Choroid plexus epithelial cell (primary cell): Measurements from ENCODE around the gene PAK3.
A peak's percentile ranks its signal among the peaks of the same experiment; 100 is the strongest.

ENCODE experiments used
- DNase-seq: peaks from one replicate; pipeline ENCODE4 v3.0.0-alpha.2; 2010; ENCODE audit warnings: low read depth
- H3K4me3 ChIP-seq: 2 replicates; pipeline ENCODE4 v1.5.1; 2011; ENCODE audit warnings: low read depth, mild to moderate bottlenecking, control low read depth, low read length, moderate library complexity
- TF ChIP-seq, protein P1 (sequence below): conservative IDR thresholded peaks from 2 replicates; pipeline ENCODE4 v1.5.1; 2011; ENCODE audit warnings: low read depth, mild to moderate bottlenecking, control low read depth, inconsistent platforms, low read length, moderate library complexity

Gene PAK3

DNA sequence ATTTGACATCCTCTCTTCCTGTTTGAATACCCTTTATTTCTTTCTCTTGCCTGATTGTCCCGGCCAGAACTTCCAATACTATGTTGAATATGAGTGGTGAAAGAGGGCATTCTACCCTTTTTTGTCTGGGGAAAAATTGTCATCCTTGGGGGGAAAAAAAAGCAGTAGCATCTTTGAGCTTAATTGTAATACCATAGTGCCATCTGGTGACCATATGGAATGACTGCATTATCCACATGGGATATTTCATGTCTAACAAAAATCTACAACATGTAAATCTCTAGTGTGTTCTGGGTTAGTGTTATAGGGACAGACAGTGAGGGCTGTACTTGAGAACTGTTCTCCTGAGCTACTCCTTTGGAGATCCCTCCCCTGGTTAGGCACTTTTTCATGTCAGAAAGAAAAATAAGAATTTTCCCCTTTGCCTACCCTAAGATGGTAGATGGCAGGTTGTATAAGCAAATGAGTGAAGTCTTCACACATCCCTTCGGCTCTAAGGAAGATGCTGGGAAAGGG is 148.3 kb downstream of the PAK3 start:
- TF ChIP-seq, protein P1, sequence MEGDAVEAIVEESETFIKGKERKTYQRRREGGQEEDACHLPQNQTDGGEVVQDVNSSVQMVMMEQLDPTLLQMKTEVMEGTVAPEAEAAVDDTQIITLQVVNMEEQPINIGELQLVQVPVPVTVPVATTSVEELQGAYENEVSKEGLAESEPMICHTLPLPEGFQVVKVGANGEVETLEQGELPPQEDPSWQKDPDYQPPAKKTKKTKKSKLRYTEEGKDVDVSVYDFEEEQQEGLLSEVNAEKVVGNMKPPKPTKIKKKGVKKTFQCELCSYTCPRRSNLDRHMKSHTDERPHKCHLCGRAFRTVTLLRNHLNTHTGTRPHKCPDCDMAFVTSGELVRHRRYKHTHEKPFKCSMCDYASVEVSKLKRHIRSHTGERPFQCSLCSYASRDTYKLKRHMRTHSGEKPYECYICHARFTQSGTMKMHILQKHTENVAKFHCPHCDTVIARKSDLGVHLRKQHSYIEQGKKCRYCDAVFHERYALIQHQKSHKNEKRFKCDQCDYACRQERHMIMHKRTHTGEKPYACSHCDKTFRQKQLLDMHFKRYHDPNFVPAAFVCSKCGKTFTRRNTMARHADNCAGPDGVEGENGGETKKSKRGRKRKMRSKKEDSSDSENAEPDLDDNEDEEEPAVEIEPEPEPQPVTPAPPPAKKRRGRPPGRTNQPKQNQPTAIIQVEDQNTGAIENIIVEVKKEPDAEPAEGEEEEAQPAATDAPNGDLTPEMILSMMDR: peak; percentile 34
- DNase-seq: peak; percentile 14
- no peak overlapping the region for H3K4me3 ChIP-seq

DNA sequence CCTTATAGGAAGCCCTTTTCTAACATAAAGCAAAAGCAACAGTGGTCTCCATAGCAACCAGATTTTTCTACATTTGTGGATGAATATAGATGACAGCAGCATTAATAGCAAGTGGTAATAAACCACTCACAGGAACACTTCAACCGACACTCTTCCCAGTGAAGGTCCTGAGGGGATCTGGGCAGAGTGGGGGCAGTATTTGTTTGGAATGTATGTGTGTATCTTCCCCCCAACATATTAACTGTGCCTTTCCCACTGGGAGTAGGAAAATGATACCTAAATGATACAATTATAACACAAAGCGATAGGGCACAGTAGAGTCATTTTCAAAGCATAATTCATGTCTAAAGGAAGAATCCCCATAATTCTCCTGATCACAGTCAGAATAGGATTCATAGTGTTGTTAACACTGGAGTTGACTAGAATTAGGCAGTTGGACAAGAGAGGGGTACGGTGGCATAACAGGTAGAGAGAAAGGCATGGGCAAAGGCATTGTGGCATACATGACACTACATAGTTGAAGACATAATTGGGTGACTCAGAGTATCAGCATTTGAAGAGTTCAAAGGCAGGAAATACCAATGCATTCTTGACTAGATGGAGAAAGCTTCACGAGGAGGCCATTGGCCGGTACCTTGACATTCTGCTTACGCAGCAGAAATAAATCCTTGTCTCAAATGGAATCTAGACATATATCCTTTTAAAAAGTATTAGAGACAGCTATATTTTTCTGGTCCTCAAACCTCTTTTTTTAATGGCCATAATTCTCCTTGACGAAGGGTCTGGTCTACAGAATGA is 159.1 kb downstream of the PAK3 start:
- H3K4me3 ChIP-seq: no peak overlapping the region
- DNase-seq: peak; percentile 0
- TF ChIP-seq, protein P1: no peak

DNA sequence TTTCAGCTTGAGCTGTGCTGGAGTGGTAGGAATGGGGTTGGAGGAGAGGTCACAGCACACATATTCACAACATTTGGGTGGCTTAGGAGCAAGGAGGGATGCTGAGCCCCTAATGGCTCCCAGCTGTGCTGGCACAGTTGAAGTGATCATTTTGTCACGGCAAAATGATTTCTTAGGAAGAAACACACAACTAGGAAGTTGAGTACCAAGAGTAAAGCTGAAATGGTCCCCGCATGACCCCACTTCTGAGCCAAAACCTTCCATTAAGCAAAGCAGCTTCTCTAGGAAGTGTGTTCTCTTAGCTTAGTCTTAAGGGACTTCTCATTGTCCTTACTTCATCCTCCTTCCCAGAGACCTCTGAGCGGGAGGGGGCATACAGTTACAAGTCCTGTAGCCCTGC is 161.7 kb downstream of the PAK3 start:
- DNase-seq: no peak
- no peak overlapping the region for H3K4me3 ChIP-seq
- TF ChIP-seq, protein P1: no peak

DNA sequence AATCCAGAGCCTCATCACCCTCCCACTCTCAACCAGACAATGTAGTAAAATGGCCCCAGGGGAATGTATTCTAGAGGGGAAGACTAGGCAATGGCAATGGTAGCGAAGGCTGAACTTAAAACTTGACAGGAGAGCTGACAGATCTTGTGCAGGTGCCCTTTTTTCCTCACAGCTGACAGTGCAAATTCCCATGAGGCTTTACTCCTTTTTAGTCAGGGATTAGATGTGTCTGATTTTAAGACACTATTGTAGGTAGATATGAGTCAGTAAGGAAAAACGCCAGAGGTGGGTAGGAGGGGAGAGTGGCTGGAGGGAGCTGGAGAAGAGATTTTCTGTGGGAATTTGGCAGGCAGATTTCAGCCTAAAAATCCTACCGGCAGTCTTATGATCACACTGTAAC is 163.6 kb downstream of the PAK3 start:
- TF ChIP-seq, protein P1: no peak
- H3K4me3 ChIP-seq: no peak overlapping the region
- DNase-seq: no peak

DNA sequence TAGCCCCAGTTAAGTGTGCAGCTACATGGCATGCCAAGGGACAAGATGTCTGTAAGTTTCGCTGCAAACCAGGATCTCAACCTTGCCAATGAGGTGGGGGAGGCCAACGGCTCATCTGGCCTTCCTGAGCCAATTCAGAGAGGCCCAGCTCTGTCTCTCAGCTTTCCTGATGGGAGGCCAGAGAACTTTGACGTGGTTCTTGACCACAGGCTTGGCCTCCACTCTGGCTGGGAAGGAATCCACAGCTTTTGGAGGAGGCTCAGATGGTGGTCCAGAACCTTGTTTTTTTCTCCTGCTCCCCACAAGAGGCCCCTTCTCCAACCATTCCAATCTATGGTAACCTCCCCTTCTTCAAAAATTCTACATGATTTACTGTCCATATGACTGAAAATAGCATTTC is 164.5 kb downstream of the PAK3 start:
- DNase-seq: no peak
- H3K4me3 ChIP-seq: no peak overlapping the region
- TF ChIP-seq, protein P1: no peak

DNA sequence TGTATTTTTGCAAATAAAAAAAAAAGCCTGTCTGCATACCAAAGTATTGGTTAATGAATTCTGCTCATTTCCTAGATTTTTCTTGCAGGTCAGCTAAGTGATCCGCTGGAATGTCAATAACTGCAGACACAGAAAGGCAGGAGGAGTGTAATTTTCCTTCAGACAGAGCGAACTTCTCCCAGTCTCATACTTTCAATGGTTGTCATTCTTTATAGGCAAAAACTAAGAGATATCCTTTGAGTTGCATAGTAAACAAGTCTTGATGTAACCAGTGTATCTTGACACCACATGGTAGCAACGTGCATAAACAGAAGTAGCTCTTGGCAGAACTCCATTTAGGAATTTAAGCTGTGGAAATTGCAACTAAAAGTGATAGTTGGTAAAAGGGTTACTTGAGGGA is 166.1 kb downstream of the PAK3 start:
- H3K4me3 ChIP-seq: no peak overlapping the region
- peak; percentile 0 for DNase-seq
- TF ChIP-seq, protein P1: no peak

DNA sequence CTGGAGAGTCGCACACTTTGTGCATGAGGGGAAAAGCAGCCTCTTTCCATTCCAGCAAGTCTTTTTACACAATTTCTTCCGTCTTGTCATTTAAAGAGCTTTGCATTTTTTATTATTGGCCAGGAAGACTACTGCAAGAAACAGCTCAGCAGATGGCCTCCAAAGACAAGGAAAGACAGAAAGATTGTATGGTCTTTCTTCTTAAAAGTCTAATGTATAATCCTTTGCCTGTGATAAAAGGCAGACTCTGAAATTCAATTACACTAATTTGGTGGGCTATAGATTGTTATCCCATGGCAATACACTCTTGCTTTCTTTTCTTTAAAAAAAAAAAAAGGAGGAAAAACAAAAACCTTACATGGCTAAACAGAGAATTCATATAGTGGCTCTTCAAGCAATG is 168.4 kb downstream of the PAK3 start:
- TF ChIP-seq, protein P1: no peak
- no peak for DNase-seq
- H3K4me3 ChIP-seq: no peak overlapping the region
